ENCODE data around the gene RBM15B.

The RBM15B gene

DNA sequence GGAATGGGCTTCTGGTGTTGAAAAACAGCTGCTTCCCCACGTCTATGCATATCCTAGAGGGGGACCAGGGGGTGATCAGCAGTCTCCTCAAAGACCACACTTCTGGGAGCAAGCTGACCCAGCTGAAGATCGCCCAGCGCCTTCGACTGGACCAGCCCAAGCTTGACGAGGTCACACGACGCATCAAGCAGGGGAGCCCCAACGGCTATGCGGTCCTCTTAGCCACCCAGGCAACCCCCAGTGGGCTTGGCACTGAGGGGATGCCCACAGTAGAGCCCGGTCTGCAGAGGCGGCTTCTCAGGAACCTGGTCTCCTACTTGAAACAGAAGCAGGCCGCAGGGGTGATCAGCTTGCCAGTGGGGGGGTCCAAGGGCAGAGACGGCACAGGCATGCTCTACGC is 2.5 kb downstream of the RBM15B start:
- no peak for FAIRE-seq

DNA sequence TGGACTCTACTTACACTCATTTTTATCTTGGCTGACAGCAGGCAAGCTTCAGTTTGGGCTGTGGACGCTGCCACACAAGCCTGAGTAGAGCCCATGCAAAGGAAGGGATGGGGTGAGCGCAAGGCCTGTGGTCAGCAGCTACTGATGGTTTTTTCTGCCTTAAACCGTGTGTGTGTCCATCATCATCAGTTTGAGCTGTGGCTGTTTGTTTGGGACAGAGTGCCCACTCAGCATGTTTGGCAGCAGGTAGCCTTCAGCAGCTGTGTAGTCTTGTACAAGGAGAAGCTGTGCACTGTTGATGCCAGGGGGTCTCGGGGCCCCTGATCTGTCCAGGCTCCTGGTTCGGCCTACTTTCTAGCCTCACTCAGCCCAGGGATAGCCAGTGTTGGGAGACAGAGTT is 3.5 kb downstream of the RBM15B start:
- FAIRE-seq: no peak

DNA sequence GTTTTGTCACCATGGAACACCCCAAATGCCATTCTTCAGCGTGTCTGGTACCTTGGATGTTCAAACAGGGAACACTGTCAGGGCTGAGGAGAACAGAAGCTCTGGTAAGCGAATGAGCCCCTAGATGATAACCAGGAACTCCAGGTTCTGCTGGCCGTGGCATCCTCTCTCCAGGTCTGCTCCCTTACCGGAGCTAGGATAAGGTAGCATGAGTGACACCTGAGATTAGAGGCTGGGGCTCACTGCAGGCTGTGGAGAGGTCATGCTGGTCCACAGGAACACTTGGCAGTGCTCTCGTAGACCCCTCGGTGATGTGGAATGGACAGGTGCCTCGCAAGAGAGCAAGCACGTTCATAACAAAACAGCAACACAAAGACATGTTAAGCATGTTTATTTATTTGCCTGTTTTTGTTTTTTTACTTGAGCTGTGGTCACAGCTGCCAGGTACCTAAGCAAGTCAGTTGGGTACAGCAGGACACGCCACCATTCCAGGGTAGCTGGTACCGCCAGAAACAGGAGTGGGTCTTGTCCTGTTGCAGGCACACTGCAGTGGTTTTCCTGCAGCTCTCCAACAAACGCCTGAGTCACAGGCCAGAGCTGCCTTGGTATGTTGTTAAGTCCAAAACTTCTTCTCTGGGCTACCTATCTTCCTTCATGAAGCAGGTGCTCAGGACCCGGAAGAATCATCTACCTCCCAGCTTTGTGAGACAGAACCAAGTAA is 4.6 kb downstream of the RBM15B start:
- no peak for FAIRE-seq

DNA sequence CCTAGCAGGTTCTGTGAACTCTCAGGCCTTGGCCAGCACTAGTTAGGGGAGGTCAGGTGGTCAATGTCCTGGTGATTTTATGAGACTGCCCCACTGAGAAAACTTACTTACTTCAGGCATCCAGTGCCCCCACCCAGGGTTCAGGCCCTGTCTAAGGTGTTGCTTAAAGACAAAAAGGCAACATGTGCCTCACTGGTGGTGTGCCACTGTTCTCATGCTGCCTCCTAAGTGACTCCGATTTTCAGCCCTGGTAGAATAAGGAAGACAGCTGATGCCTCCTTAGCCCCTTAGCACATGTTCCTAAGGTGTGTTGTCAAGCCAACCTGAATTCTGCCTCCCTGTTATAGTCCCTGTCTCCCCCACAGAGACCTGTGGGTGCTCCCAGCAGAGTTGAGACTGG is 5.3 kb downstream of the RBM15B start:
- no peak for FAIRE-seq

DNA sequence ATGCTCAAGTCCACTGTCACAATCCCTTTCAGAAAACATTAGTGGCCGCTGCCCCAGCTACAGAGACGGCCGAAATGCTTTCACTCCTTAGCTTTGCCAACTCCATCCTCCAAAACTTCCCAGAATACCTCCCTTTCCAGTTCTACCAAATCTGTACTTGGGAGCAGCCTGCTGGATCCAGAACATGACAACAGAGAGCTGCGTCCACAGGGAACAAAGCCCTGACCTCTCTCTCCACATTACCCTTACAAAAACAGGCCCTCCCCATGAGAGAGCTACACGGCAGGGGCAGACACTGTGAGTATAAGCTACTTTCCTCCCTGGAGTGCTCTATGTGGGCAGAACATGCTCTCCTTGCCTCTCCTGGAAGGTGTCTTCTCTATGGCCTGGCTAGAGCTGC is 6.3 kb downstream of the RBM15B start:
- FAIRE-seq: no peak

DNA sequence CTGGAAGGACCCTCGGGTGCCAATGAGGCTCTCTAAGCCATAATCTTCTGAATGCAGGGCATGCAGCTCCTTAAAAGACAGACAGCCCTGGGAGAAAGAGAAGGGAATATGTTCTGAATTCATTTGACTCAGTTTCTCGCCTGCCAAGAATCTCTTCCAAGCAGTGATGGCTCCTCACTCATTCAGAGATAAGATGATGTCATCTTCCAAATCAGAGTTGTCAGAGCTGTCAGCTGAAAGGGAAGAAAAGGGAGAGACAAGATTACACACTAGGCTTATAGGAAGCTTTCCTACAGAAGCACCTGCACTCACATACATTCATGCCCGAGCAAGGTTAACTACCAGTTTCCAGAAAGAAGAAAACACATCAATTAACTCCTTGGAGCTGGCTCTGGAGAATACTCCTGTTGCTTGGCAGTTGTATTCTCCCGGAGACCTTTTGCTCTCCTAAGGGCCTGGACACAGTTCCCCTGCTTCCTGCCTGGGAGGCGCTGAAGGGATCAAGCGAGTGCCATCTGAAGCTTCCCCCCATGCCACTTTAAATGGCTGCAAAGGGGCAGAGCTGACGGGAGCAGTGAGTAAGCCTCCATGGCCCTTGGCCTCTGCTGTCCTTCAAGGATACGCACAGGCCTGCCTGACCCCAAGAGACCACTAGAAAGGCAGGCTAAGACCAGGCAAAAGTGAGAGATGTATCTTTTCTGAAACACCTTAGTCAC is 7.7 kb downstream of the RBM15B start:
- no peak for FAIRE-seq

DNA sequence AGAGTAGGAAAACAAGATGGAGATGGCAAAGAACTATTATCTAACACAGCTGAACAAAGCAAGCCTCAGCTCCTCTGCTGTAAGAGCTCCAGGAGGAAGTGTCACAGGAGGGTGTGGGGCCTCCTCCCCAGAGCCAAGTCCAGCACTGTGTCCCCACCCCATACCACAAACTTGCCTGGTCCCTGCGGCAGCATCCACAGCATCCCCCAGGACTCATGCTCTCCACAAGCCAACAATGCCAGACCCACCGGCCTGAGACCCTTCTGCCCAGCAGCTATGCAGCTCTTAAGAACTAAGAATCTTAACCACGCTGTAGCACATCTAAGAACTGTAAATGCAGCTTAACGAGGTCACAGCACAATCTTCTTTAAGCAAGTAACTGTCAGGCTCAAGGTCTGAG is 9.1 kb downstream of the RBM15B start:
- no peak for FAIRE-seq

DNA sequence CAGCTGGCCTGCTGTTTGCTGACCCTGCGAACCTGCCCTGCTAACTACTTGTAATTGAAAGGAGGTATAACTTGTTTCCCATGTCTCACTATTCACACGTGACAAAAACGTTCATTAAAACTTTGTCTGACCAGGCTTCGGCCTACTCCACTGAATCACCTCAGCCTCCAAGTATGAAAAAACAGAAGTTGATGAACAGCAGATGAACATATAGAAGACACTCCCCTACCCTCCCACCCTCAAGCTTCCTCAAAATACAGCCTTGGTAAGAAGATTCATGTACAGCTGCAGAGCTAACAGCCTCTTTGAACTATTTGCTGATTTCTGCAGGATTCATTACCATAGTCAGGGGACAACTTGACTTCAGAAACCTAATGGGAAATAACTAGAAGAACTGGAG is 10.7 kb downstream of the RBM15B start:
- no peak for FAIRE-seq

DNA sequence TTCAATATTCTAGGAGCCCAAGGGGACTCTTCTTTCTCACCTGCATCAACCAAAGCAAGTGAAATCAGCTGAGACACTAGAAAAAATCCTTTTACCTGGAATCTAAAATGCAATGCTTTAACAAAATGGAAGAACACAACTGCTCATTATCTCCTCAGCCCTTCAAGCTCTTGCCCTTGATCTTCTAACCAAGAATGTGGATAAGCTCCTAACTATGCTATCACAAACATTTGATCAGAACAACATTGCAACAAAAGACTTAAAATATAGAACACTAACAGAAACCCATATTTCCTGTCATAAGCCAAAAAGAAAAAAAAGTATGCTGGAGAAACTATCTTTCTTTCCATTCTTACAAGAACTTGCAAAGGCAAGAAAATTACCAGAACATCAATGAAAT is 12.6 kb downstream of the RBM15B start:
- FAIRE-seq: no peak

DNA sequence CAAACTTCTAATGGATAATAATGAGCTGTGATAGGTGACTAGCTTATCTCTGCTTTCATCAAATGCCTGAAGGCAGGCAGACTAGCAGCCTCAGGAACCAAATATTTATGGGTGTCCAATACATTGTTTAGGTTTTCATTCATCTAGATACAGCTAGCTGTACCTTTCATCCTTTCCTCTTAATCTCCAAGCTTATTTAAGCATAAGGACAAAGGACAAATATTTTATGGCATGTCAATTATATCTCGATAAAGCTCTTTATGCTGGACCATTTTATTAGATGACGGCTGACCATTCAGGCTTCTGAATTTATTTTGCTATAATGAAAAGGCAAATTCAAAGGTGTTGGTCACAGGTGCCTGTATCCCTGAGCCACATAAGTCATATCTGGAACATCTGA is 16.9 kb downstream of the RBM15B start:
- FAIRE-seq: no peak

DNA sequence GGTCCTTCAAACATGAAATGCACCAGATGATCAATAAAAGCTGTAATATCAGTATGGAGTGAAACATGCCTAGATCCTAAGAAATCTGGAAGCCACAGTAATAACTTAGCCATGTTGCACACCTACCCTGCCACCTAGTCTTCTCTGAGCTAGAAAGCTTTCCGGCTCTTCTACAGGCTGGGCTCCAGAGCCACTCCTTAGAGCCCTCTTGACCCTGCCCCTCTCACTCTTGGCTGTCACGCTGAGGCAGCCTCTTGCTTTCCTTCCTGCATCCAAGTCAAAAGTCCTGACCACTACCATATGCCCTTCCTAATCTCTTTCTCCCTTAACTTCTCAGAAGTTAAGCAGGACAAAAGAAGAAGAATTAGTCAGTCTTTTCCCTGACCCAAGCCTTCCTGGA is 17.7 kb downstream of the RBM15B start:
- no peak for FAIRE-seq

DNA sequence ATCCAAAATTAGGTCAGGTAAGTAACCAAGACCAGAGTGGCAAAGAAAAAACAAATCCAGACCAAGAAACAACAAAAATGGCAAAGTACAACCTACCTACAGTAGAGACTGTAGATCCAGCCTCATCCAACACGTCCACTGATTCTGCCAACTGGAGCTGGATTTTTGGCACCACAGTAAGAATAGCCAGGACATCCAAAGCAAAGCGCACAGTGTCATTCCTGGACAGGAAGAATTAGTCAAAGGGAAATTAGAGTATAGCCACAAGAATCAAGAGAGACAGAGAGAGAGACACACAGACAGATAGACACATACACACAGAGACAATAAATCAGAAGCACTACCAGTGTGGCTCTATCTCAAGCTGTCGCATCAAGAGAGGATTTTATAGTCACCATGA is 31.1 kb downstream of the RBM15B start:
- no peak for FAIRE-seq

DNA sequence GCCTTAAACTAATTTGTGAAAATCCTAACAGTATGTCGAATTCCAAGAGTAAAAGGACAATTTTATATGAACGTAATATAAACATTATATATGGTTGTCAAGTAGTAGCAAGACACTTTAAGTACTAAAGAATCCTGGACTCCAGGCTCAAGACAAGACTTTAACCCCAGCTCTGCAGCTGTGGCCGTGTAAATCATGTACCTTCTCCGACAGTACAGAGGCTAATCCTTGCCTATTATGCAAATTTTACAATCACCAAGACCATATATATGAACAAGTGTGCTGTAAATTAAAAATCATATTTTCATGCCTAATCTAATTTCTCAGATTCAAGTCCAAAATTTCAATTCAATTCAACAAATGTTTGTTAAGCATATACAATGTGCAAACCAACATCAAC is 35.8 kb downstream of the RBM15B start:
- FAIRE-seq: no peak

DNA sequence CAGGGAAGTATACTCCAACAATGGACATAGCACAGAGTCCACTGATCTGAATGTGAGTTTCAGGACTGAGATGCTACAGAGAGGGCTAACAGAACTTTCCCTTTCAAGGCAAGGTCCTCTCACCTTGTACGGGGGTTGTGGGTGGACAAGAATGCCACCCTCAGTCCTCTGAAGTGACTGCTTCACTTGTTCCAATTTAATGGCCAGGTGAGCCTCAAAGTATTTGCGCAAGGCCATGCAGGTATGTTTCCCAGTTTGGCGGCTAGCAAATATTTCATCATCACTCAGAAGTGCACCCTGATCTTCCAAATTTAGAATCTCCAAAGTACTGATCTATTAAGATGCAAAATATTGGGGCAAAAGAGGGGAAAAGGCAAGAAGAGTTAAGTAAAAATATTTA is 38.1 kb downstream of the RBM15B start:
- FAIRE-seq: no peak

DNA sequence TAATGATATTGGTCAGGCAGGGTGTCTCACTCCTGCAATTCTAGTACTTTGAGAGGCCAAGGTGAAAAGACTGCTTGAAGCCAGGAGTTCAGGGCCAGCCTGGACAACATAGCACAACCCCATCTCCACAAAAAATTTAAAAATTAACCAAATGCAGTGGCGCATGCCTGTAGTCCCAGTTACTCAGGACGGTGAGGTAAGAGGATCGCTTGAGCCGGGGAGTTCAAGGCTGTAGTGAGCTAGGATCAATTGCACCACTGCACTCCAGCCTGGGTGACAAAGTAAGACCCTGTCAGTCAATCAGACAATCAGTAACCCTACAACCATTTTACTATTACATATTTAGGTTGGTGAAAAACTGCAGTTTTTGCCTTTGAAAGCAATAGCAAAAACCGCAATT is 43.0 kb downstream of the RBM15B start:
- no peak for FAIRE-seq

DNA sequence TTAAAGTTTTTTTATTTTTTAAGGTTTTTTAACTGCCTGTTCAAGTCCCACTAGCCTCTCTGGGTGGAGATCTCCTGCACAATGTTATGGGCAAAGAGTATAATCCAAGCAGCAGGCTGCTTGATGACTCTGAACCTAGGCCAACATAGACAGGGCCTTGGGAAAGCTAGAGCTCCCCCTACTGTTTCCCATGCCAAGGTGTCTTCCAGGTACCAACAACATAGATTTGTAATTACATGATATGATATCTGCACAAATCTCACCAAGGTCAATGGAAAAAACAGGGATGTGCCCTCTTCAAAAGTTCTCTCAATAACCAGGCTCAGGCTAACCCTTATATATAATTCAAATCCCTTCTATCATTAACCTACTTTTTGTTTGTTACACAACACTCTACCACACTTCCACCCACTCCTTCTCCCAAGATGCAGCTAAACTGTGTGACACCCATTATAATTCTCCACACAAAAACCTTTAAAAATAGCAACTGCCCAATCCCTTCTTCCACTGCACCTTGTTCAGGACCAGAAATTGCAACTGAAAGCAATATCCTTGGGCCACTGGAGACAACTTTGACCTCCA is 43.8 kb downstream of the RBM15B start:
- no peak for FAIRE-seq

DNA sequence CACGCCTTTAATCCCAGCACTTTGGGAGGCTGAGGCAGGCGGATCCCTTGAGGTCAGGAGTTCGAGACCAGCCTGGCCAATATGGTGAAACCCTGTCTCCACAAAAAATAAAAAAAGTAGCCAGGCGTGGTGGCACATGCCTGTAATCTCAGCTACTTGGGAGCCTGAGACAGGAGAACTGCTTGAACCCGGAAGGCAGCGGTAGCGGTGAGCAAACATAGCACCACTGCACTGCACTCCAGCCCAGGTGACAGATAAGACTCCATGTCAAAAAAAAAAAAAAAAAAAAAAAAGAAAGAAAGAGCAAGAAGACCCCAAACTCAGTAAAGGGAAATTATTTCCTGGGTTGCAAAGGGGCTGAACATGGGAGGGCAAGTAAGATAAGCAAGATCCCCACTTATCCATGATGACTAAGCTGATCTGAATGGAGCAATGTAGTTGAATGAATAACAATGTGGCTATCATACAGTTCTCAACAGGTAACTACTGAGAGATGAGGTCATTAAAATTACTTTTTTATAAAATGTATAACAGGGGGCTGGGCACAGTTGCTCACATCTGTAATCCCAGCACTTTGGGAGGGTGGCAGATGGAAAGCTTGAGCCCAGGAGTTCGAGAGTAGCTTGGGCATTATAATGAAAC is 46.0 kb downstream of the RBM15B start:
- no peak for FAIRE-seq

DNA sequence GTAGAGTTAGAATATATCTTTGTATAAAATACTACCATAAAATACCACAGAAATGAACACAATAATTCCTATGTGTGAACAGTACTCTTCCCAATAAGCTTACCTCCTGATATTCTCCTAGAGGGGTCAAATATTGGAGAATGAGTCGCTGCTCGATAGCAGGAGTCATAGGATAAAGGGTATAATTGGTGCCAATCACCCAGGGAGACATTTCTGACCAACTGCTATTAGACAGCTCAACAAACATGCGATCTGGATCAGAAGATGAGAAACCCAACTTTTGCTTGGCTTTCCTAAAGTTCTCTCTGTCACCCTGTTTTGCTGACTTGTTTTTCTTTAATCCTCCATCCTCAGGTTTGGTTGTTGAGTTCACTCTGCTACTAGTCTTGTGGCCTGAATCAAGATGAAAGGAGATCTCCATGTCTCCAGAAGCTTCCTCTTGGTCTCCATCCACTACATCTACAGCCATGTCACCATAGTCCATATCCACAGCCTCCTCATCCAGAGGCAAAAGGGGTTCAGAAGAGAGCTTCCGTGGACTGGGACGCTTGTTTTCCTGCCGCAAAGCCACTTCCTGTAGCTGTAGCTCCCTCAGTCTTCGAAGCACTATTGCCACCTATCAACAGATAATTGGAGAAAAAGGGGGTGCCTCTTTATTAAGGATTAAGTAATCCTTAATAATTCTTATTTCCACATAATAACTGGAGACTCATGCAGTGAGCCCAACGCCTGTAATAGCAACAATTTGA is 50.4 kb downstream of the RBM15B start:
- FAIRE-seq: no peak

DNA sequence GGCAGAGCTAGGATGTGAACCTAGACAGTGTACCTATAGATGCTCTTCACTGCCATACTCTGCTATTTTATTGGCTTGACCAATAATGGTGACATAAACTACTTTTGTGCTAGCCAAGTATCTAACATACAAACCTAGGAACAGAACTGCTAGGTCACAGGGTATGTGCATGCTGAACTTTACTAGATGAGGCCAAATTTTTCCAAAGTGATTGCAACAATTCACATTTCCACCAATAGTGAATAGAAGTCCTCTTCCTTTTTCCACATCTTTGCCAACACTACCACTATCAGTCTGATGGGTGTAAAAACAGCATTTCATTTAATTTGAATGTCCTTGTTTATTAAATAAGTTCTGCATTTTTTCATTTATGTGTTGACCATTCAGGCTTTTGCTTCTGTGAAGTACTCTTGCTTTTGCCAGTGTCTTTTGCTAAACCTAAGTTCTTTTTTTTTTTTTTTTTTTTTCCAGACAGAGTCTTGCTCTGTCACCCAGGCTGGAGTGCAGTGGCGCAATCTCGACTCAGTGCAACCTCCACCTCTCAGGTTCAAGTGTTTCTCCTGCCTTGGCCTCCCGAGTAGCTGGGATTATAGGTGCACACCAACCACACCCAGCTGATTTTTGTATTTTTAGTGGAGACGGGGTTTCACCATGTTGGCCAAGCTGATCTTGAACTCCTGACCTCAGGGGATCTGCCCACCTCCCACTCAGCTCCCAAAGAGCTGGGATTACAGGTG is 54.6 kb downstream of the RBM15B start:
- FAIRE-seq: no peak

All from islet of Langerhans (tissue), 1 donor.